PFSK-1 (cell line): ENCODE results near the gene LHFPL3.

ENCODE experiments used
- FOXP2 ChIP-seq: optimal IDR thresholded peaks from 2 replicates; pipeline ENCODE3; 2011; ENCODE audit warnings: borderline replicate concordance, control low read depth, inconsistent platforms; ENCODE audit not compliant: insufficient read depth; ENCODE audit errors: extremely low read length, extremely low read depth
- POLR2AphosphoS5 ChIP-seq: IDR thresholded peaks from 2 replicates; pipeline ENCODE4 v1.6.1; 2012; ENCODE audit warnings: low read depth, mild to moderate bottlenecking, control low read depth, low read length, moderate library complexity
- SIN3A ChIP-seq: IDR thresholded peaks from 2 replicates; pipeline ENCODE4 v1.6.1; 2012; ENCODE audit warnings: mild to moderate bottlenecking, low read length, moderate library complexity, borderline replicate concordance; ENCODE audit not compliant: insufficient read depth
- TAF1 ChIP-seq: IDR thresholded peaks from 2 replicates; pipeline ENCODE4 v1.6.1; 2012; ENCODE audit warnings: low read length, control low read depth, borderline replicate concordance; ENCODE audit not compliant: insufficient read depth
- TF ChIP-seq, protein P1 (sequence below), 2 experiments: IDR thresholded peaks; 2 replicates each; pipeline versions ENCODE4 v1.6.1 to v1.8.0; 2011 to 2012; ENCODE audit warnings: low read depth in 2 of 2, low read length in 2 of 2, control low read depth in 1 of 2, inconsistent platforms in 1 of 2, mild to moderate bottlenecking in 1 of 2, moderate library complexity in 1 of 2; ENCODE audit not compliant: insufficient read depth in 1 of 2

LHFPL3 gene

DNA sequence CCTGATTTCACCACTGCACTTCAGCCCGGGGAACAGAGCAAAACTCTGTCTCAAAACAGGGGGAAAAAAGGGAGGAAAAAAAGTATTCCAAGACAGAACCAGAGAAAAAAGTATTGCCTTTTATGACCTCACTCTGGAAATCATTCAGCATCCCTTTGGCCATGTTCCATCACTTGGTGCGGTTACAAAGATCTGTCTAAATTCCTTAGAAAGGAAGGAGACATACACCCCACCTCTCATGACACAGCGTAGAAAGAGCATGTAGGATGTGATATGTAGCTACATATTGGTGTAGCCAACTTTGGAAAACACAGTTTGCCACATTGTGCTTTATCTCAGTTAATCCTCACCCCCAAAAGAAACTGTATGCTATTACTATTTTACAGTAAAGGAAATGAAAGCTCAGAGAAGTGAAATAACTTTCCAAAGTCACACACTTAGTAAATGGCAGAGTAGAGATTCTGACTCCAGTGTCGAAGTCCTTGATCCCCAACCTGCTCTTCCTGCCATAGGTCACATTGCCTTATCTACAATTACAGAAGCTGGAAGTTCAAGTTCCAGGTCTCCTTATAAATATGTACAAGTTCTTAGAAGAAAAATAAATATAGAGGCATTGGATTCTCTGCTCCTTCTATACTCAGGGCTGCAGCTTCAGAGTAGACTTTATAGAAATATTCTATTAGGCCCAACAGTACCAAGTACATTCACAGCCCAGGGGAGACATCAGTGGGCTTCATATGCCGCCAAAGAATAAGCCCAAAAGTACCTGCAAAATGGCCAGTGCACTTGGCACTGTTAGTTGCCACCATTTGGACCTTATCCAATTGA is 594.0 kb downstream of the LHFPL3 start:
- TF ChIP-seq POLR2AphosphoS5 (no peak), SIN3A (no peak), TAF1 (no peak), FOXP2 (no peak)
- TF ChIP-seq, protein P1, sequence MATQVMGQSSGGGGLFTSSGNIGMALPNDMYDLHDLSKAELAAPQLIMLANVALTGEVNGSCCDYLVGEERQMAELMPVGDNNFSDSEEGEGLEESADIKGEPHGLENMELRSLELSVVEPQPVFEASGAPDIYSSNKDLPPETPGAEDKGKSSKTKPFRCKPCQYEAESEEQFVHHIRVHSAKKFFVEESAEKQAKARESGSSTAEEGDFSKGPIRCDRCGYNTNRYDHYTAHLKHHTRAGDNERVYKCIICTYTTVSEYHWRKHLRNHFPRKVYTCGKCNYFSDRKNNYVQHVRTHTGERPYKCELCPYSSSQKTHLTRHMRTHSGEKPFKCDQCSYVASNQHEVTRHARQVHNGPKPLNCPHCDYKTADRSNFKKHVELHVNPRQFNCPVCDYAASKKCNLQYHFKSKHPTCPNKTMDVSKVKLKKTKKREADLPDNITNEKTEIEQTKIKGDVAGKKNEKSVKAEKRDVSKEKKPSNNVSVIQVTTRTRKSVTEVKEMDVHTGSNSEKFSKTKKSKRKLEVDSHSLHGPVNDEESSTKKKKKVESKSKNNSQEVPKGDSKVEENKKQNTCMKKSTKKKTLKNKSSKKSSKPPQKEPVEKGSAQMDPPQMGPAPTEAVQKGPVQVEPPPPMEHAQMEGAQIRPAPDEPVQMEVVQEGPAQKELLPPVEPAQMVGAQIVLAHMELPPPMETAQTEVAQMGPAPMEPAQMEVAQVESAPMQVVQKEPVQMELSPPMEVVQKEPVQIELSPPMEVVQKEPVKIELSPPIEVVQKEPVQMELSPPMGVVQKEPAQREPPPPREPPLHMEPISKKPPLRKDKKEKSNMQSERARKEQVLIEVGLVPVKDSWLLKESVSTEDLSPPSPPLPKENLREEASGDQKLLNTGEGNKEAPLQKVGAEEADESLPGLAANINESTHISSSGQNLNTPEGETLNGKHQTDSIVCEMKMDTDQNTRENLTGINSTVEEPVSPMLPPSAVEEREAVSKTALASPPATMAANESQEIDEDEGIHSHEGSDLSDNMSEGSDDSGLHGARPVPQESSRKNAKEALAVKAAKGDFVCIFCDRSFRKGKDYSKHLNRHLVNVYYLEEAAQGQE (IDR thresholded peaks at IDR 0.05; ENCODE audit: insufficient read depth in 1 of 2, low read depth in 2 of 2, low read length in 2 of 2), result no peak

- TF ChIP-seq FOXP2, result no peak
- TF ChIP-seq POLR2AphosphoS5, result no peak
- no peak for TF ChIP-seq TAF1
Observed at GRCh38 chr7:104923010-104923421, 594.6 kb downstream of the LHFPL3 start.

- TF ChIP-seq POLR2AphosphoS5, result no peak
- TF ChIP-seq SIN3A, result no peak
- no peak for TF ChIP-seq FOXP2
- no peak for TF ChIP-seq TAF1
- TF ChIP-seq, protein P1 (IDR thresholded peaks at IDR 0.05; ENCODE audit: insufficient read depth in 1 of 2, low read depth in 2 of 2, low read length in 2 of 2), result no peak
Observed at GRCh38 chr7:104926601-104927041, 598.2 kb downstream of the LHFPL3 start.

GRCh38 chr7:104927055-104927454 is 598.7 kb downstream of the LHFPL3 start:
- no peak for TF ChIP-seq FOXP2
- TF ChIP-seq TAF1, result no peak
- no peak for TF ChIP-seq SIN3A
- no peak for TF ChIP-seq POLR2AphosphoS5
- TF ChIP-seq, protein P1 (IDR thresholded peaks at IDR 0.05; ENCODE audit: insufficient read depth in 1 of 2, low read depth in 2 of 2, low read length in 2 of 2), result no peak

- TF ChIP-seq SIN3A, result no peak
- TF ChIP-seq, protein P1 (IDR thresholded peaks at IDR 0.05; ENCODE audit: insufficient read depth in 1 of 2, low read depth in 2 of 2, low read length in 2 of 2), result no peak
- TF ChIP-seq POLR2AphosphoS5, result no peak
- no peak for TF ChIP-seq TAF1
- TF ChIP-seq FOXP2, result no peak
Observed at GRCh38 chr7:104928721-104929400, 600.5 kb downstream of the LHFPL3 start.
